Esophagus muscularis mucosa (tissue), 3 donors: ENCODE data around the gene LAPTM4A.

ENCODE experiments used
- POLR2A ChIP-seq: fragments of 450-650 bp; IDR thresholded peaks from one replicate; pipeline ENCODE4 v1.6.1; 2017; ENCODE audit warnings: antibody characterized with exemption, moderate library complexity, mild to moderate bottlenecking, low read depth
- POLR2AphosphoS5 ChIP-seq, 2 donors: sonication (generic); formaldehyde crosslinking; IDR thresholded peaks; one replicate each; pipeline ENCODE4 v1.6.1; 2017; ENCODE audit warnings: antibody characterized with exemption in 2 of 2
- TF ChIP-seq, protein P1 (sequence below), 3 experiments: fragments of 200-600 bp in 2 of 3; fragments of 450-650 bp in 1 of 3; sonication (generic) in 2 of 3; IDR thresholded peaks; one replicate each; pipeline ENCODE4 v1.5.1; 2017 to 2019; ENCODE audit warnings: antibody characterized with exemption in 3 of 3, mild to moderate bottlenecking in 2 of 3, moderate library complexity in 1 of 3

DNA sequence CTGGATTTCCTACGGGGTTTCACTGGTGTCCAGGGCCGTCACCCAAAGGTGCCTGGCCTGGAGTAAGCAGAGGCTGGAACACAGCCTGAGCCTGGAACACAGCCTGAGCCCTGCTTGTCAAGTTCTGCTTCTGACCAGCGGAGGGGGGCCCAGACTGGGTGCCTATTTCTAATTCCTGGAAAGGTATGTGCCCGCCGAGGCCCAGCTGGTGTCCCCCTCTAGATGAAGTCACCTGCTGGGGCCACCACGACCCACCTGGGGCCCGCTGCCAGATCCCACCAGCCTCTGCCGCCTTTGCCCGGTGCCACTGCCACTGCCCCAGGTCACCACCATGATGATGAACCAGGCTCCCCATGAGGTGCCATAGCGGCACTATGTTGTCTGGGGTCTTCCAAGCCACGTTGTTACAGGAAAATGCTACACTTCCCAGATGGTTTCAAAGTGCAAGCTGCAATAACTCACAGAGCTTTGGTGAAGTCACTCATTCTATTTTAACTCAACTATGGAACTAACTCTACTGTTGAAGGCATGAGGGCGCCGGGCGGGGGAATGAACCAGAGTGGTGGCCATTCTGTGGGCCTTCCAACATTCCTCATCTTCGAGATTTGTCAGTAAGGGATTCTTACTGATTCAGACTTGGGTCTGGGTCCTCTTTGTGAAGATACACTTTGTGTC, 40.9 kb upstream of the LAPTM4A start:
- TF ChIP-seq, protein P1, sequence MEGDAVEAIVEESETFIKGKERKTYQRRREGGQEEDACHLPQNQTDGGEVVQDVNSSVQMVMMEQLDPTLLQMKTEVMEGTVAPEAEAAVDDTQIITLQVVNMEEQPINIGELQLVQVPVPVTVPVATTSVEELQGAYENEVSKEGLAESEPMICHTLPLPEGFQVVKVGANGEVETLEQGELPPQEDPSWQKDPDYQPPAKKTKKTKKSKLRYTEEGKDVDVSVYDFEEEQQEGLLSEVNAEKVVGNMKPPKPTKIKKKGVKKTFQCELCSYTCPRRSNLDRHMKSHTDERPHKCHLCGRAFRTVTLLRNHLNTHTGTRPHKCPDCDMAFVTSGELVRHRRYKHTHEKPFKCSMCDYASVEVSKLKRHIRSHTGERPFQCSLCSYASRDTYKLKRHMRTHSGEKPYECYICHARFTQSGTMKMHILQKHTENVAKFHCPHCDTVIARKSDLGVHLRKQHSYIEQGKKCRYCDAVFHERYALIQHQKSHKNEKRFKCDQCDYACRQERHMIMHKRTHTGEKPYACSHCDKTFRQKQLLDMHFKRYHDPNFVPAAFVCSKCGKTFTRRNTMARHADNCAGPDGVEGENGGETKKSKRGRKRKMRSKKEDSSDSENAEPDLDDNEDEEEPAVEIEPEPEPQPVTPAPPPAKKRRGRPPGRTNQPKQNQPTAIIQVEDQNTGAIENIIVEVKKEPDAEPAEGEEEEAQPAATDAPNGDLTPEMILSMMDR (IDR thresholded peaks at IDR 0.05), result no peak
- TF ChIP-seq POLR2A (no peak), POLR2AphosphoS5 (IDR thresholded peaks at IDR 0.05) (no peak)
